Ammon's horn (tissue), 1 donor: ENCODE measurements around the gene SNRNP27.
A peak's percentile ranks its signal among the peaks of the same experiment; 100 is the strongest.

Source experiments
- DNase-seq: peaks from one replicate; pipeline ENCODE4 v3.0.0-alpha.2; 2016; ENCODE audit warnings: low spot score

SNRNP27 gene

GRCh38 chr2:69916106-69916505 lies 22.4 kb downstream of the SNRNP27 start:
- no peak for DNase-seq

- no peak for DNase-seq
These were observed 24.1 kb downstream of the SNRNP27 start for GRCh38 chr2:69917852-69918251.

GRCh38 chr2:69918401-69918800 lies 24.6 kb downstream of the SNRNP27 start:
- DNase-seq = no peak

GRCh38 chr2:69923116-69923515 lies 29.4 kb downstream of the SNRNP27 start:
- no peak for DNase-seq

- DNase-seq = no peak
These were observed 33.2 kb downstream of the SNRNP27 start for GRCh38 chr2:69926849-69927515.

- DNase-seq = peak; percentile 28
These were observed 38.3 kb downstream of the SNRNP27 start for GRCh38 chr2:69931832-69932595.

GRCh38 chr2:69932596-69932922 lies 38.8 kb downstream of the SNRNP27 start:
- DNase-seq = no peak

- no peak for DNase-seq
These were observed 39.6 kb downstream of the SNRNP27 start for GRCh38 chr2:69933254-69933828.

- peak; percentile 35 for DNase-seq
These were observed 40.3 kb downstream of the SNRNP27 start for GRCh38 chr2:69933839-69934613.

GRCh38 chr2:69934614-69934908 lies 40.8 kb downstream of the SNRNP27 start:
- DNase-seq = no peak

- no peak for DNase-seq
These were observed 41.3 kb downstream of the SNRNP27 start for GRCh38 chr2:69935011-69935410.

GRCh38 chr2:69936906-69937305 lies 43.1 kb downstream of the SNRNP27 start:
- DNase-seq = no peak

- no peak for DNase-seq
These were observed 44.2 kb downstream of the SNRNP27 start for GRCh38 chr2:69937968-69938367.

GRCh38 chr2:69939722-69940121 lies 46.0 kb downstream of the SNRNP27 start:
- no peak for DNase-seq

GRCh38 chr2:69940691-69941090 lies 46.9 kb downstream of the SNRNP27 start:
- DNase-seq = no peak

GRCh38 chr2:69943000-69943842 lies 49.5 kb downstream of the SNRNP27 start:
- DNase-seq = no peak

GRCh38 chr2:69943843-69944525 lies 50.2 kb downstream of the SNRNP27 start:
- DNase-seq = no peak

- DNase-seq = no peak
These were observed 51.0 kb downstream of the SNRNP27 start for GRCh38 chr2:69944756-69945155.

- DNase-seq = no peak
These were observed 51.7 kb downstream of the SNRNP27 start for GRCh38 chr2:69945441-69945840.

- DNase-seq = no peak
These were observed 52.2 kb downstream of the SNRNP27 start for GRCh38 chr2:69945941-69946340.
